ENCODE data around the gene ELK4. TPM values are rescaled to one million over a fixed set of nuclear protein-coding genes. Genes with fewer than 3 reads are reported as not detected.
"Not testable (repeated sequence)": the region's sequence is repeated elsewhere in the genome, so short reads cannot be mapped to it uniquely, and the experiment has no call there.

The ELK4 gene
- total RNA-seq, 1 donor = 30.2 TPM

DNA sequence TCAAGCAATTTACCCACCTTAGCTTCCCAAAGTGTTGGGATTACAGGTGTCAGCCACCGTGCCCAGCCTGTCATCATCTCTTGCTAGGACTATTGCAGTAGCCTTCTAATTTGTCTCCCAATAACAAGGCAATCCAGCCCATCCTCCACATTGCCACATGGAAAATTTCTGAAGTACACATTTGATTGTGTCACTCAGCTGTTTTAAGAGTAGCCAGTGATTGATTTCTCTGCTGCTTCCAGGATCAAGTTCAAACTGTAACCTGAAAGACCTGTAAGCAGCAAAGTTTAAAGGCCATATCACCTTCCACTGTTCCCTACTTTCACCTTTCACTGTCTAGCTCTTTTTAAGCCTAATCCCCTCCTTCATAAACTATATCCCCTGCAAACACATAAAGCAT lies 7.8 kb upstream of the ELK4 start:
- no peak for DNase-seq (ENCODE audit: low read depth)
- H3K4me3 ChIP-seq (ENCODE audit: low read depth, low read length) = no peak overlapping the region
- TF ChIP-seq, protein P1, sequence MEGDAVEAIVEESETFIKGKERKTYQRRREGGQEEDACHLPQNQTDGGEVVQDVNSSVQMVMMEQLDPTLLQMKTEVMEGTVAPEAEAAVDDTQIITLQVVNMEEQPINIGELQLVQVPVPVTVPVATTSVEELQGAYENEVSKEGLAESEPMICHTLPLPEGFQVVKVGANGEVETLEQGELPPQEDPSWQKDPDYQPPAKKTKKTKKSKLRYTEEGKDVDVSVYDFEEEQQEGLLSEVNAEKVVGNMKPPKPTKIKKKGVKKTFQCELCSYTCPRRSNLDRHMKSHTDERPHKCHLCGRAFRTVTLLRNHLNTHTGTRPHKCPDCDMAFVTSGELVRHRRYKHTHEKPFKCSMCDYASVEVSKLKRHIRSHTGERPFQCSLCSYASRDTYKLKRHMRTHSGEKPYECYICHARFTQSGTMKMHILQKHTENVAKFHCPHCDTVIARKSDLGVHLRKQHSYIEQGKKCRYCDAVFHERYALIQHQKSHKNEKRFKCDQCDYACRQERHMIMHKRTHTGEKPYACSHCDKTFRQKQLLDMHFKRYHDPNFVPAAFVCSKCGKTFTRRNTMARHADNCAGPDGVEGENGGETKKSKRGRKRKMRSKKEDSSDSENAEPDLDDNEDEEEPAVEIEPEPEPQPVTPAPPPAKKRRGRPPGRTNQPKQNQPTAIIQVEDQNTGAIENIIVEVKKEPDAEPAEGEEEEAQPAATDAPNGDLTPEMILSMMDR (IDR thresholded peaks at IDR 0.05; ENCODE audit: insufficient read depth, low read depth, low read length) = no peak

DNA sequence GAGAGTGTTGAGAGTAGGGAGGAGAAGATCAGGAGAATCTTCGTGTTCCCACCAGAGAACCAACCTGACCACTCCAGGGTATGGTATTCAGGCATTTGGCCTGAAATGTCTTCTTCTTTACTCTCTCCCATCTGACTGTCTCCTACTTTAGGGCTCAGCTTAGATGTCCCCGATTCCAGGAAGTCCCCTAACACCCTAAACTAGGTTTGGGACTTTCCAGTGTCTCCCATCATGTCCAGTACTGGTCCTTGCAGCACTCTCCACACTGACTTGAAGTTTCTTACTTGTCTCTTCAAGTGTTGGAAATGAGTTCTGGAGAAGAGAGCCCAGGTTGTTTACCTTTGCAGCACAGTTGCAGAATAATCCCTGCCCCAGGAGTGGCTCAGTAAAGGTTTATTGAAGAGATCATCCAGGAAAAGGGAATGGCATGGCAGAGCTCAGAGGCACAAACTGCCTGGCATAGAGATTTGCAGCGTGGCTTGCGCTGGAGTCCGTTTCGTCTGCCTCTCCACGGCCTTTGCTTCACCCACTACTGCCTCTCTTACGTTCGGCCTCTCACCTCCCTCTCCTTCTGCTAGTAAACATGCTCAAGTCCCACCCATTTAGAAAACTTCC lies 6.2 kb upstream of the ELK4 start:
- H3K4me3 ChIP-seq (ENCODE audit: low read depth, low read length) = no peak overlapping the region
- TF ChIP-seq, protein P1 (IDR thresholded peaks at IDR 0.05; ENCODE audit: insufficient read depth, low read depth, low read length) = no peak
- no peak for DNase-seq (ENCODE audit: low read depth)

DNA sequence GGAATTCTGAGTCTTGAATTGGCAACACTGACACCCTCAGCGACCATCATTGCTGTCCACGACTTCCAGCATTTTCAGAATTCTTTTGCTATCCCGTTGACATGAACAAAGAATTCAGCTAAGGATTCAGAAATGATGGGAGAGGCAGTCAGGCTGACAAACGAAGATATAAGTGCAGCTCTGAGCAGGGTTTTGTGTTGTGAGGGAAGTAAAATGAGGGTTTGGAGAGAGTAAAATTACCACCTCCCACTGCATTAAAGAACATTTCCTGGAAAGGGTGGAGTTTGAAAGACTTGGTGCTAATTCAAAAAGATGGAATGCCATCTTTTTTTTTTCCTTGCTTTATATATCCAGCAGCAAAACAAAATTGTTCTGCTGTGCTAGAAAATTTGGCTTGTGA lies 4.9 kb upstream of the ELK4 start:
- TF ChIP-seq, protein P1 (IDR thresholded peaks at IDR 0.05; ENCODE audit: insufficient read depth, low read depth, low read length) = no peak
- no peak for DNase-seq (ENCODE audit: low read depth)
- H3K4me3 ChIP-seq (ENCODE audit: low read depth, low read length) = no peak overlapping the region

DNA sequence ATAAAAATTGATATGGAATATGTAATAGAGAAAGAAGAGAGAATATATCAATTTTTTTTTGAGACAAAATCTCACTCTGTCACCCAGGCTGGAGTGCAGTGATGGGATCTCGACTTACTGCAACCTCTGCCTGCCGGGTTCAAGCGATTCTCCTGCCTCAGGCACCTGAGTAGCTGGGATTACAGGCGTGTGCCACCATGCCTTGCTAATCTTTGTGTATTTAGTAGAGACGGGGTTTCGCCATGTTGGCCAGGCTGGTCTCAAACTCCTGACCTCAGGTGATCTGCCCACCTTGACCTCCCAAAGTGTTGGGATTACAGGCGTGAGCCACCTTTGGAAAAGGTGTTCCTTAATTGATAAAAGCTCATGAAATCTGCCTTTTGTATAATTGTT lies 4.3 kb upstream of the ELK4 start:
- not testable (repeated sequence) for H3K4me3 ChIP-seq (ENCODE audit: low read depth, low read length); DNase-seq (ENCODE audit: low read depth)

DNA sequence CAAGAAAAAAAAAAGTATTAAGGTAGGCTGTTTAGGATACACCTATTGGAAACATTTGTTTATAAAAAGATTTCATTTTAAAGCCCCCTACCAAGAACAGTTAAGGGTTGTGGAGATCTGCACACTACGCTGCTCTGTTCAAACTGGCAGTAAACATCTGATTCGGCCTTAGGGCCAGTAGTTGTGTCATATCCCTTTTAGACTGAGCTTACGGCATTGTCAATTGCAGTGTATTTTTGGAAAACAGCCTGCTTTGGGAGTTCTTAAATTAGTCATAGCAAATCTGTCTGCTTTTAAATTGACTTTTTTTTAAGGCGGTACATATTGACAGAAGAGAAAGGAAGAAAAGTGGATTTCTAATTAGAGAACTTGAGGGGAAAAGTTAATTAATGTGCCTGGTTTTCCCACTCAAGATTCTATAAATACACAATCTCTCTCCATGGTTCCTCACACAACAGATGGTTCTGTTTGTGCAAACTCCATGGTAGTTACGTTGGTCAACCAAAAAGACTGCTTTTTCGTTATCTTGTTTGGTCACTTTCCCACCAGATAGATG lies 1.7 kb upstream of the ELK4 start:
- no peak overlapping the region for H3K4me3 ChIP-seq (ENCODE audit: low read depth, low read length)
- DNase-seq (ENCODE audit: low read depth) = peak; percentile 11
- TF ChIP-seq, protein P1 (IDR thresholded peaks at IDR 0.05; ENCODE audit: insufficient read depth, low read depth, low read length) = no peak

DNA sequence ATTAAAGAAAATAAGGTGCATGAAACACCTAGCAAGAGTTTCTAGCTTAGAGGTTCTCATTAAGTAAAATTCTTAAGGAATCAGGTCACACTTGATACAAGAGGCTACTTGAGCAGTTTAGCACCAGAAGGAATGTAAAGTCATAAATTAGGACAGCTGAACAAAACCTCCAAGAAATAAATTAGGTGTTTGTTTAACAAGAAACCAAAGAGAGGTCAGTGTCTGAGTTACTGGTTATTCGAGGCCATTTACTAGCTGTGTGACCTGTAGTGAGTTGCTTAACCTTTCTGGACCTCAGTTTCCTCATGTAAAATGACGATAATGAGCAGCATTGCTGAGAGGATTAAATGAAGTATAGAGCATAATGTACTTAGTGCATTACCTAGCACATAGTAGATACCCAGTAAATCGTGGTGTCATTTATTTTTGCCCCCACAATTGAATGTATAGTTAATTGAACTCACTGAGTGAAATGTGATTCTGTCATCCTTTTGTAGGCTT lies 908 bp upstream of the ELK4 start:
- TF ChIP-seq, protein P1 (IDR thresholded peaks at IDR 0.05; ENCODE audit: insufficient read depth, low read depth, low read length) = no peak
- H3K4me3 ChIP-seq (ENCODE audit: low read depth, low read length) = peak overlapping the region; percentile 86
- DNase-seq (ENCODE audit: low read depth) = peak; percentile 18

DNA sequence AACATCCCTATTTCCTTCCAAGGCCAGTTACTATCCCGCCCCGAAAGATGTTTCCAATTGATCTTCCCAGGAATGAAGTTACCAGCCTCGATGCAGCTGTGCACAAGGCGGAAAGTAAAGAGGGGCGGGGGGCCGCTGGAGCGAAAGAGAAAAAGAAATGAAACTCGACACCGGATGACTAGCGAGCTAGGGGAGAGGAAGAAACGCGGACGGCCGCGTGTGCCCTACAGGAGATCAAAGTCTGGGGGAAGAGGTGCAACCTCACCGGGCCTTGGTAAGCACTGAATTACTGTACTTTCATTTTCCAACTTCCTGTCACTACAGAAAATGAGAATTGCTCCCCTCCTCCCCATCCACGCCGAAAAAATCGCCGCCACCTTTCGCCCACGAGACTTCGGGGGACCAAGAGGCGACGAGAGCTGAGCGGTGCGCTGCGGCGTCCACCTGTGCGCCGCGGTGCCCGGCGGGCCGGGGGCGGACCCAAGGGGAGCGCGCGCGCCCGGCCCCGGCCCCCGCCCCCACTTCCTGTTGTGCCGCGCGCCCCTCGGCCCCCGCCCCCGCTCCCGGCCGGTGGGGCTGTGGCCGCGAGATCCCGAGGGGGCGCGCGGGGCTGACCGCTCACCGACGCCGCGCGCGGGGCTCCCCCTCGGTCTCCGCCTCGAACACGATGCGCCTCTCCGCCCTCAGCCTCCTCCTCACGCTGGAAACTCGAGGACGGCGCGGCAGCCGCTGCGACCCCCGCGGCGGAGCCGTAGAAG lies 622 bp downstream of the ELK4 start:
- DNase-seq (ENCODE audit: low read depth) = peak; percentile 84
- TF ChIP-seq, protein P1 (IDR thresholded peaks at IDR 0.05; ENCODE audit: insufficient read depth, low read depth, low read length) = no peak
- H3K4me3 ChIP-seq (ENCODE audit: low read depth, low read length) = peak overlapping the region; percentile 86
